ENCODE results near the gene CAVIN4. TPM values are rescaled to one million over a fixed set of nuclear protein-coding genes. Genes with fewer than 3 reads are reported as not detected.

Gene CAVIN4
- total RNA-seq, 1 donor from 2014 or later: 1.3 TPM

GRCh38 chr9:100583014-100583802 is 5.3 kb downstream of the CAVIN4 start:
- ATAC-seq (no peak), DNase-seq (no peak)
- H3K9me3 ChIP-seq: no peaks in the 10 kb centered on the region
- no peak for TF ChIP-seq CTCF (IDR thresholded peaks at IDR 0.05)
- H3K36me3 ChIP-seq: no peaks in the 10 kb centered on the region
- intact Hi-C loops (cut with DNase I): no loop called here
- H3K4me3 ChIP-seq: no peak overlapping the region
- H3K27me3 ChIP-seq: no peaks in the 10 kb centered on the region
- no peak overlapping the region for H3K27ac ChIP-seq
- no peaks in the 10 kb centered on the region for H3K4me1 ChIP-seq

GRCh38 chr9:100584951-100585350 is 7.1 kb downstream of the CAVIN4 start:
- no peaks in the 10 kb centered on the region for H3K27me3 ChIP-seq
- DNase-seq (no peak), ATAC-seq (no peak)
- H3K36me3 ChIP-seq: no peaks in the 10 kb centered on the region
- H3K9me3 ChIP-seq: no peaks in the 10 kb centered on the region
- no peaks in the 10 kb centered on the region for H3K4me1 ChIP-seq
- intact Hi-C loops (cut with DNase I): no loop called here
- no peak for TF ChIP-seq CTCF (IDR thresholded peaks at IDR 0.05)
- H3K4me3 ChIP-seq: no peak overlapping the region
- H3K27ac ChIP-seq: no peak overlapping the region

GRCh38 chr9:100586093-100586492 is 8.2 kb downstream of the CAVIN4 start:
- intact Hi-C loops (cut with DNase I): no loop called here
- H3K27me3 ChIP-seq: no peaks in the 10 kb centered on the region
- no peak for TF ChIP-seq CTCF (IDR thresholded peaks at IDR 0.05)
- H3K4me1 ChIP-seq: no peaks in the 10 kb centered on the region
- no peak overlapping the region for H3K27ac ChIP-seq
- no peaks in the 10 kb centered on the region for H3K9me3 ChIP-seq
- ATAC-seq (no peak), DNase-seq (no peak)
- no peak overlapping the region for H3K4me3 ChIP-seq
- H3K36me3 ChIP-seq: no peaks in the 10 kb centered on the region

- no peak for TF ChIP-seq CTCF (IDR thresholded peaks at IDR 0.05)
- Histone ChIP-seq H3K9me3 (no peaks in the 10 kb centered on the region), H3K27me3 (no peaks in the 10 kb centered on the region), H3K4me3 (no peak overlapping the region), H3K4me1 (no peaks in the 10 kb centered on the region), H3K27ac (no peak overlapping the region), H3K36me3 (no peaks in the 10 kb centered on the region)
- intact Hi-C loops (cut with DNase I): no loop called here
- DNase-seq (no peak), ATAC-seq (no peak)
Observed at GRCh38 chr9:100587375-100587774, 9.5 kb downstream of the CAVIN4 start.

GRCh38 chr9:100589582-100589981 is 11.7 kb downstream of the CAVIN4 start:
- TF ChIP-seq CTCF (IDR thresholded peaks at IDR 0.05): no peak
- Histone ChIP-seq H3K36me3 (no peaks in the 10 kb centered on the region), H3K9me3 (no peaks in the 10 kb centered on the region), H3K27me3 (no peaks in the 10 kb centered on the region), H3K4me3 (no peak overlapping the region), H3K27ac (no peak overlapping the region), H3K4me1 (no peaks in the 10 kb centered on the region)
- intact Hi-C loops (cut with DNase I): no loop called here
- DNase-seq (no peak), ATAC-seq (no peak)
